HG02870 (cell line): ENCODE results near the gene OR52E1.
"Not testable (repeated sequence)": the region's sequence is repeated elsewhere in the genome, so short reads cannot be mapped to it uniquely, and the experiment has no call there.

Experiments
- ATAC-seq: cut with Tn5 transposase; IDR thresholded peaks from one replicate; pipeline ENCODE4 v1.9.1; 2021; ENCODE audit warnings: mild to moderate bottlenecking, moderate library complexity; ENCODE audit not compliant: unreplicated experiment

OR52E1 gene

GRCh38 chr11:5069272-5069671 lies at the start of gene OR52E1:
TSS of gene OR52E1 (plus strand) at chr11:5069572.
- no peak for ATAC-seq

- no peak for ATAC-seq
These were observed 47.4 kb upstream of the OR52E1 start for GRCh38 chr11:5021996-5022395.

GRCh38 chr11:5036669-5037068 lies 32.7 kb upstream of the OR52E1 start:
- ATAC-seq: no peak

- ATAC-seq: no peak
These were observed 31.4 kb upstream of the OR52E1 start for GRCh38 chr11:5037926-5038325.

GRCh38 chr11:5038341-5038740 lies 31.0 kb upstream of the OR52E1 start:
- no peak for ATAC-seq

- no peak for ATAC-seq
These were observed 28.5 kb upstream of the OR52E1 start for GRCh38 chr11:5040876-5041275.

GRCh38 chr11:5042091-5042490 lies 27.3 kb upstream of the OR52E1 start:
- ATAC-seq: no peak

- ATAC-seq: no peak
These were observed 26.0 kb upstream of the OR52E1 start for GRCh38 chr11:5043380-5043779.

- ATAC-seq: no peak
These were observed 23.1 kb upstream of the OR52E1 start, which contains the start of gene OR52J3 for GRCh38 chr11:5046226-5046625. TSS of gene OR52J3 (plus strand) at chr11:5046526. CDS start at chr11:5046526, 0 bp downstream.

- ATAC-seq: no peak
These were observed 22.5 kb upstream of the OR52E1 start for GRCh38 chr11:5046754-5047330.

- ATAC-seq: not testable (repeated sequence)
These were observed 10.7 kb upstream of the OR52E1 start for GRCh38 chr11:5058679-5059078.

- no peak for ATAC-seq
These were observed 10.0 kb upstream of the OR52E1 start, which contains the start of gene OR52E2 for GRCh38 chr11:5059391-5059790. TSS of gene OR52E2 (minus strand) at chr11:5059627. CDS start at chr11:5059627, 0 bp downstream.

GRCh38 chr11:5065027-5065426 lies 4.3 kb upstream of the OR52E1 start:
- no peak for ATAC-seq

GRCh38 chr11:5071799-5072198 lies 2.4 kb downstream of the OR52E1 start:
- ATAC-seq: no peak

- ATAC-seq: no peak
These were observed 12.0 kb downstream of the OR52E1 start for GRCh38 chr11:5081405-5081804.

GRCh38 chr11:5083602-5084001 lies 14.2 kb downstream of the OR52E1 start:
- no peak for ATAC-seq

GRCh38 chr11:5088556-5088955 lies 19.2 kb downstream of the OR52E1 start:
- ATAC-seq: no peak

- no peak for ATAC-seq
These were observed 21.3 kb downstream of the OR52E1 start for GRCh38 chr11:5090668-5091067.

GRCh38 chr11:5092821-5093585 lies 23.6 kb downstream of the OR52E1 start:
- no peak for ATAC-seq

GRCh38 chr11:5096011-5096410 lies 26.6 kb downstream of the OR52E1 start:
- ATAC-seq: no peak

GRCh38 chr11:5102246-5102645 lies 32.9 kb downstream of the OR52E1 start:
- no peak for ATAC-seq

- no peak for ATAC-seq
These were observed 33.7 kb downstream of the OR52E1 start for GRCh38 chr11:5103066-5103465.
